Astrocyte (in vitro differentiated cells and primary cell): Measurements from ENCODE around the gene SUGP2. TPM values are rescaled to one million over a fixed set of nuclear protein-coding genes. Genes with fewer than 3 reads are reported as not detected.

ENCODE experiments used
- DNase-seq: peaks from one replicate; pipeline ENCODE4 v3.0.0-alpha.2; 2010; ENCODE audit warnings: low read depth
- FAIRE-seq: peaks from 2 replicates; lab custom pipeline; 2011; peaks lifted over from hg19 to GRCh38; lab: Jason Lieb, UNC
- H2AFZ ChIP-seq: 2 replicates; pipeline ENCODE4 v1.6.0; 2012; ENCODE audit warnings: low read depth, low read length, inconsistent platforms
- H3K27ac ChIP-seq: 2 replicates; pipeline ENCODE4 v1.5.1; 2011; ENCODE audit warnings: low read depth, low read length, inconsistent platforms
- H3K27me3 ChIP-seq: 2 replicates; pipeline ENCODE4 v1.6.0; 2011; ENCODE audit warnings: low read length, inconsistent platforms; ENCODE audit not compliant: insufficient read depth
- H3K36me3 ChIP-seq: 2 replicates; pipeline ENCODE4 v1.5.1; 2011; ENCODE audit warnings: low read length, inconsistent platforms; ENCODE audit not compliant: insufficient read depth
- H3K4me1 ChIP-seq: 2 replicates; pipeline ENCODE4 v1.5.1; 2011; ENCODE audit warnings: low read length, inconsistent platforms; ENCODE audit not compliant: insufficient read depth
- H3K4me2 ChIP-seq: 2 replicates; pipeline ENCODE4 v1.6.0; 2012; ENCODE audit warnings: low read length, inconsistent platforms
- H3K4me3 ChIP-seq: 2 replicates; pipeline ENCODE4 v1.5.1; 2011; ENCODE audit warnings: low read depth, mild to moderate bottlenecking, low read length, inconsistent platforms; ENCODE audit not compliant: insufficient read depth
- H3K79me2 ChIP-seq: 2 replicates; pipeline ENCODE4 v1.6.0; 2012; ENCODE audit warnings: mild to moderate bottlenecking, low read length, inconsistent platforms; ENCODE audit not compliant: insufficient read depth
- H3K9ac ChIP-seq: 2 replicates; pipeline ENCODE4 v1.6.0; 2012; ENCODE audit warnings: mild to moderate bottlenecking, low read length, inconsistent platforms
- H3K9me3 ChIP-seq: 2 replicates; pipeline ENCODE4 v1.5.1; 2012; ENCODE audit warnings: low read depth, mild to moderate bottlenecking, low read length, inconsistent platforms; ENCODE audit not compliant: insufficient read depth
- H4K20me1 ChIP-seq: 2 replicates; pipeline ENCODE4 v1.6.0; 2012; ENCODE audit warnings: low read length, inconsistent platforms; ENCODE audit not compliant: insufficient read depth
- H3K27ac Mint-ChIP-seq: one replicate; pipeline ENCODE4 v1.8.0; 2021; ENCODE audit warnings: mild to moderate bottlenecking, mixed read lengths; ENCODE audit not compliant: unreplicated experiment
- H3K27me3 Mint-ChIP-seq: one replicate; pipeline ENCODE4 v1.8.0; 2021; ENCODE audit warnings: low read depth, mixed read lengths; ENCODE audit not compliant: unreplicated experiment
- H3K36me3 Mint-ChIP-seq: one replicate; pipeline ENCODE4 v1.8.0; 2021; ENCODE audit warnings: low read depth, mixed read lengths; ENCODE audit not compliant: unreplicated experiment
- H3K4me1 Mint-ChIP-seq: one replicate; pipeline ENCODE4 v1.8.0; 2021; ENCODE audit warnings: low read depth, mixed read lengths; ENCODE audit not compliant: unreplicated experiment
- H3K4me3 Mint-ChIP-seq: one replicate; pipeline ENCODE4 v1.8.0; 2021; ENCODE audit warnings: mild to moderate bottlenecking, moderate library complexity, mixed read lengths; ENCODE audit not compliant: unreplicated experiment
- H3K9me3 Mint-ChIP-seq: one replicate; pipeline ENCODE4 v1.8.0; 2021; ENCODE audit warnings: mild to moderate bottlenecking, mixed read lengths; ENCODE audit not compliant: unreplicated experiment
- EZH2 ChIP-seq: IDR thresholded peaks from 2 replicates; pipeline ENCODE4 v1.6.1; 2012; ENCODE audit warnings: mild to moderate bottlenecking, low read length, inconsistent platforms; ENCODE audit not compliant: insufficient read depth
- total RNA-seq: library from RNA; stranded (reverse); gene quantifications from 2 replicates; pipeline ENCODE4 v1.2.1, GENCODE V29; 2021
- TF ChIP-seq, protein P1 (sequence below): IDR thresholded peaks from 2 replicates; pipeline ENCODE4 v1.5.1; 2011; ENCODE audit warnings: low read depth, mild to moderate bottlenecking, inconsistent platforms, low read length, moderate library complexity; ENCODE audit not compliant: insufficient read depth

The SUGP2 gene
- total RNA-seq, 1 donor from 2014 or later: 77.6 TPM

DNA sequence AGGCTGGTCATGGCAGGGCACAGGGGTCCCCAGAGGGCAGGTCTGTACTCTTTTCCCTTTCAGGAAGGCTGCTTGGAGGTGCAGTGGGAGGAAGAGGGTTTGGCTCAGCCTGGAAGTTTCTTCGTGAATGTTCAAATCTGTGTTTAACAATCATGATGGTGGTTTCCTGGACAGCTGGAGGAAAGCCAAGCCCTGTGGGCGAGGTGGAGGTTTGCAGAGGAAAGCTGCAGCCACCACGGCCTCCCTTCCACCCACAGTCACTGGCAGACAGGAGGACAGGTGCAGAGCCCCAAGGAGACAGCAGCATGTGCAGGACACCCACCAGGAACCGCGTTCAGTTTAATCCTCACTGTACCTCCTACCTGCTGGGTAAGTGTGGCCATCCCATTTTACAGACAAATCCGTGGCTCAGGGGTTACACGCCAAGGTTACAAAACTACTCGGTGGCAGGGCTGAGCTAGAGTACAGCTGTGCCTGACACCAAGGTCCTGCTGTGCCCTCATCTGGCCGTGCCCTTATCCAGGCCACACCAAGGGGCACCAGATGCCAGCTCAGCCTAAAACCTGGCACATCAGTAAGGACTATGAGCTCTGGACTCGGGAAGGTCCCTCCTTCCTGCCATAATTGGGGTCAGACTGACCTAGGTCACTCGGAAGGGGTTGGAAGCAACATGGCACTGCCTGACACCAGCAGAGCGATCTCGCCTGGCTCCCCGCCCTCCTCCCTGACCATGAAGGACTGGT is 34.1 kb downstream of the SUGP2 start:
- Histone ChIP-seq H3K27me3 (no peaks in the 10 kb centered on the region), H2AFZ (no peak overlapping the region), H4K20me1 (peaks cover 87% of the 10 kb centered on the region), H3K36me3 (peaks cover 38% of the 10 kb centered on the region), H3K4me3 (no peak overlapping the region), H3K4me1 (peaks cover 15% of the 10 kb centered on the region), H3K9me3 (no peaks in the 10 kb centered on the region), H3K4me2 (peak overlapping the region; percentile 25), H3K27ac (no peak overlapping the region), H3K9ac (peak overlapping the region; percentile 17), H3K79me2 (peaks cover 7% of the 10 kb centered on the region)
- peak; percentile 39 for DNase-seq
- H3K27ac Mint-ChIP-seq: no peak overlapping the region
- no peak overlapping the region for H3K4me3 Mint-ChIP-seq
- TF ChIP-seq, protein P1, sequence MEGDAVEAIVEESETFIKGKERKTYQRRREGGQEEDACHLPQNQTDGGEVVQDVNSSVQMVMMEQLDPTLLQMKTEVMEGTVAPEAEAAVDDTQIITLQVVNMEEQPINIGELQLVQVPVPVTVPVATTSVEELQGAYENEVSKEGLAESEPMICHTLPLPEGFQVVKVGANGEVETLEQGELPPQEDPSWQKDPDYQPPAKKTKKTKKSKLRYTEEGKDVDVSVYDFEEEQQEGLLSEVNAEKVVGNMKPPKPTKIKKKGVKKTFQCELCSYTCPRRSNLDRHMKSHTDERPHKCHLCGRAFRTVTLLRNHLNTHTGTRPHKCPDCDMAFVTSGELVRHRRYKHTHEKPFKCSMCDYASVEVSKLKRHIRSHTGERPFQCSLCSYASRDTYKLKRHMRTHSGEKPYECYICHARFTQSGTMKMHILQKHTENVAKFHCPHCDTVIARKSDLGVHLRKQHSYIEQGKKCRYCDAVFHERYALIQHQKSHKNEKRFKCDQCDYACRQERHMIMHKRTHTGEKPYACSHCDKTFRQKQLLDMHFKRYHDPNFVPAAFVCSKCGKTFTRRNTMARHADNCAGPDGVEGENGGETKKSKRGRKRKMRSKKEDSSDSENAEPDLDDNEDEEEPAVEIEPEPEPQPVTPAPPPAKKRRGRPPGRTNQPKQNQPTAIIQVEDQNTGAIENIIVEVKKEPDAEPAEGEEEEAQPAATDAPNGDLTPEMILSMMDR: no peak
- no peak for TF ChIP-seq EZH2
- H3K36me3 Mint-ChIP-seq: peaks cover 34% of the 10 kb centered on the region
- H3K27me3 Mint-ChIP-seq: no peaks in the 10 kb centered on the region
- H3K4me1 Mint-ChIP-seq: peaks cover 17% of the 10 kb centered on the region
- no peak for FAIRE-seq
- no peaks in the 10 kb centered on the region for H3K9me3 Mint-ChIP-seq

DNA sequence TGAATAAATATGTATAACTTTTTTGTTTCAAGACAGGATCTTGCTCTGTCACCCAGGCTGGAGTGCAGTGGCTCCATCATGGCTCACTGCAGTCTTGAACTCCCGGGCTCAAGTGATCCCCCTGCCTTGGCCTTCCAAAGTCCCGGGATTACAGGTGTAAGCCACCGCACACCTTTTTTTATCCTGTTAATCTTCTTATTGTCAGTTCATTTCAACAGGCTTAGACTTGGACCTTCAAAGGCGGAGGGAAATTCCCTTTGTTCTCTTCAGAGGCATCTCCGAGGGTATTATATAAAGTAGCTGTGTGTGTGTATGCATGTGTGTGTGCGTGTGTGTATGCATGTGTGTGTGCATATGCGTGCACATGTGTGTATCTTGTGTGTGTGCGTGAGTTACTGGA is 35.0 kb downstream of the SUGP2 start:
- no peak for FAIRE-seq
- Histone ChIP-seq H3K36me3 (peaks cover 40% of the 10 kb centered on the region), H3K4me2 (no peak overlapping the region), H2AFZ (no peak overlapping the region), H3K9me3 (no peaks in the 10 kb centered on the region), H3K9ac (no peak overlapping the region), H3K27ac (no peak overlapping the region), H3K79me2 (no peaks in the 10 kb centered on the region), H4K20me1 (peaks cover 78% of the 10 kb centered on the region), H3K4me3 (no peak overlapping the region), H3K27me3 (no peaks in the 10 kb centered on the region), H3K4me1 (peaks cover 15% of the 10 kb centered on the region)
- H3K4me1 Mint-ChIP-seq: peaks cover 17% of the 10 kb centered on the region
- TF ChIP-seq EZH2: no peak
- TF ChIP-seq, protein P1: no peak
- no peak for DNase-seq
- H3K9me3 Mint-ChIP-seq: no peaks in the 10 kb centered on the region
- H3K27ac Mint-ChIP-seq: no peak overlapping the region
- H3K27me3 Mint-ChIP-seq: no peaks in the 10 kb centered on the region
- H3K36me3 Mint-ChIP-seq: peaks cover 33% of the 10 kb centered on the region
- no peak overlapping the region for H3K4me3 Mint-ChIP-seq

DNA sequence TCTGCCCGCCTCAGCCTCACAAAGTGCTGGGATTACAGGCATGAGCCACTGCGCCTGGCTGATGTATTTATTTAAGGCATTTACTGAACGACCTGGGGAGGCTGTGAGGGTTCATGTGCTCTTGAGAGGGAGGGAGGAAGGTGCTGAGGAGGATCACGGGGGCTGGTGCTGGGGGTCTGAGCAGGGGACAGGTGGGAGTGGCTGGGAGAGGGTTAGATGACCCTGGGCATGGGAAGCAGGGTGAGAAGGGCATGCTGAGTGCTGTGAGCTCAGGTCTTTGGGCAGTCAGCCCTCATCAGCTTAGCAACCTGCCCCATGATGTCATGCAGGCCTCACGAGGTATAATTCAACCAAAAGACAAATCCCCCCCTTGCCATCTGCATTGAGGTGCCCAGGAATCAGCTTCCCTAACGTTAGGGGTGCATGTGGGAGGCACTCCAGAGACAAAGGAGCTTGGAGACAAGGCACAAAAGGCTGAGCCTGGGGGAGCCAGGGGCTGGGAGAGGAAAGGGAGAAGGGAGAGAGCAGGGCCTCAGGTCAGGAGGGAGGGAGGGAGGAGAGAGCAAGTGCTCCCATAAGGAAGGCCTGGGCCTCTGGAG is 36.4 kb downstream of the SUGP2 start:
- Histone ChIP-seq H4K20me1 (peaks cover 69% of the 10 kb centered on the region), H3K4me2 (no peak overlapping the region), H3K9me3 (no peaks in the 10 kb centered on the region), H3K4me3 (no peak overlapping the region), H3K4me1 (peaks cover 15% of the 10 kb centered on the region), H3K79me2 (no peaks in the 10 kb centered on the region), H3K9ac (no peak overlapping the region), H2AFZ (no peak overlapping the region), H3K27me3 (no peaks in the 10 kb centered on the region), H3K27ac (no peak overlapping the region), H3K36me3 (peaks cover 45% of the 10 kb centered on the region)
- no peaks in the 10 kb centered on the region for H3K27me3 Mint-ChIP-seq
- H3K27ac Mint-ChIP-seq: no peak overlapping the region
- TF ChIP-seq, protein P1: no peak
- H3K4me3 Mint-ChIP-seq: no peak overlapping the region
- no peak for DNase-seq
- H3K36me3 Mint-ChIP-seq: peaks cover 34% of the 10 kb centered on the region
- FAIRE-seq: no peak
- H3K9me3 Mint-ChIP-seq: no peaks in the 10 kb centered on the region
- peaks cover 17% of the 10 kb centered on the region for H3K4me1 Mint-ChIP-seq
